ENCODE measurements around the gene UNKL.
"Not testable (repeated sequence)": the region's sequence is repeated elsewhere in the genome, so short reads cannot be mapped to it uniquely, and the experiment has no call there.

Gene UNKL

DNA sequence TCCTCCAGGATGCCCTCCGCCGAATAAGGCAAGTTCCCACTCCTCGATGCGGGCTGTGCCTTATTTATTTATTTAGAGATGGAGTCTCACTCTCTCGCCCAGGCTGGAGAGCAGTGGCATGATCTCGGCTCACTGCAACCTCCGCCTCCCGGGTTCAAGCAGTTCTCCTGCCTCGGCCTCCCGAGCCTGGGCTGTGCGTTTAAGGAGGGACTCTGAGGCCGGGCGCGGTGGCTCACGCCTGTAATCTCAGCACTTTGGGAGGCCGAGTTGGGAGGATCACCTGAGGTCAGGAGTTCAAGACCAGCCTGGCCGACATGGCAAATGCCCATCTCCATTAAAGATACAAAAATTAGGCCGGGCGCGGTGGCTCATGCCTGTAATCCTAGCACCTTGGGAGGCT lies 86.4 kb downstream of the UNKL start:
- not testable (repeated sequence) for DNase-seq

DNA sequence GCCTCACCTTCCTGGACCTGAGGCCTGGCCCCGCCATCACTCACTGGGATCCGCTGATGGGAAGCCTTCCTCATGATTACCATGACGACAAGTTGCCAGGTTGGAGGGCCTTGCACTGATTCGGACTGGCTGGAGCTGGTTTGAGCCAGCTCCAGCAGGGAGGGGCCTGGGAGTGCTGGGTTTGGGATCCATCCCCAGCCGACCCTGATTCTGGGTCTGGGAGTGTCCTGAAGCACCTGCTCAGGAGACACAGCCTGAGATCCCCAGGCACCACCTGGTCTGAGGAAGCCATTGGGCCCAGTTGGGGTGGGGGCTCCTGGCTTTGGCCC lies 86.9 kb downstream of the UNKL start:
- no peak for DNase-seq

DNA sequence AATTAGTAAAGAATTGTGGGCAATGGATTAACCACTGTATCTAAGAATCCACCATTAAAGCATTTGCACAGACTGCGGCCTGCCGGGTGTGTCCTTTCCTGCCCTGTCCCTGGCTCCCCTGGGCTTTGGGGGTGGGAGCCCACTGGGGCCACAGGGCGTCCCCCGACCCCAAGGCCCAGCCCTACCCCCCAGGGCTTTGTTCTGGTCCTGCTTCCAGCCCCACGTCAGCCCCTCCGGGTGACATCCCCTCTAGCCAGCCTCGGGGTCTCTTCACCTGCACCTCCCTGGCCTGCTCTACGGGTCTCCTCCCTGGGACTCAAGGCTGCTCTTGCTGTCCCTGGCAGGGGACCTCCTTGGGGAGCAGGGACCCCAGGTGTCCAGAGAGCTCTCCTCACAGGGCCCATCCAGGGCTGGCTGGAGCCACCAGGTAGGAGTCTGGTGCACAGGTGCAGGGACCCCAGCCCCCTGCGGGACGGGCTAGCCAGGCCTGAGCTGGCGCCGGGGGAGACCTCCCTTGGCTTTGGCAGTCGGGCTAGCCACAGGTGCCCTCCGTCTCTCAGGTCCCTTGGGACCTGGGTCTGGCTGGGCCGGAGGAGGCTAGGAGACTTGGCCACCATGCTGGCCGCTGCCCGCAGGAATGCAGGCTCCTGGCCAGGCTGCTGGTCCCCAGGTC lies 87.4 kb downstream of the UNKL start:
- DNase-seq = no peak

DNA sequence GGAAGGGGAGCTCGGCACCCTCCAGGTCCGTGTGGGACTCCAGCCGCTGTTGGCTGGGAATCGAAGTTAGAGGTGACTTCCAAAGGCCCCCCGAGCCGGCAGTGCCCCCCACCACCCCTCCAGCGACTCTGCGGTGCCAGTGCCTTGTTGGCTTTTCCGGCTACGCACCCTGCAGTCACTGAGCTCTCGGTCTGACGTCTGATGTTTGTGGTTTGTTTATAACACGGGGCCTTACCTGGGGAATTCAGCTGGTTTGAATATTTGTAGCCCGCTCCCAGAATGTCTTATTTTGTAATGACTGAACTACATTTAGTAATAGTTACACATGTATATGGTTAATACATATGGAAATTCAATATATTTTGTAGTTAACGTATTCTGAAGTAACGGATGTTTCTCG lies 88.1 kb downstream of the UNKL start:
- DNase-seq = no peak

DNA sequence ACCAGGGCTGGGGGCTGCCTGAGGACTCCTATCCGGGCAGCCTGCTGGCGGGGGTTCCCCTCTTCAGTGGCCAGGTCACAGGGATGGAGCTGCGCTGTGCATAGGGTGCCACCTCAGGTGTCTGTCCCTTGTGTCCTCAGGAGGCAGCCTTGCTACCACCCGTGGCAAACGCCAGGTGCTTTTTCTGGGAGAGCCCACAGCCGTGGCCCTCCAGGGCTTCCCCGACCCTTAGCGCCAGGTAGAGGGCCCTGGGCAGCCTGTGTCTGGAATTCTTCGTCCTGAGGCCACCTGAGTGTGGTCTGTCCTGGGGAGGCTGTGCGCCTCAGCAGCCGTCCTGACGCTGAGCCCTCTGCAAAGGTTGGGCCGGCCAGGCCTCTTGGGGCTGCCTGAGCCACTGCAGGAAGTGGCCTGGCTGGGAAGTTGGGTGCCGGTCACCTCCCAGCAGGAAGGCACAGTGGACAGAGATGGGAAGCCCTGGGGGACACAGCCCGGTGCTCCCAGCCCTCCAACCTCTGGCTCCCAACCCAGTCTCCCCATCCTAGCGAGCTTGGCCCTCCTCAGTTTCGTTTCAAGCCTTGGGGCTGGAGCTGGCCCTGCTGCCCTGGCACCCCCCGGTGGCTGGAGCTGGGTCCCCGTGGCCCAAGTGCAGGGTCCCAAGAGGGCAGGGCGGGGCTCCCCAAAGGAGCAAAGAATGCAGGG lies 88.7 kb downstream of the UNKL start:
- no peak for DNase-seq

GRCh38 chr16:1325261-1325660 lies 89.2 kb downstream of the UNKL start:
- DNase-seq = no peak

DNA sequence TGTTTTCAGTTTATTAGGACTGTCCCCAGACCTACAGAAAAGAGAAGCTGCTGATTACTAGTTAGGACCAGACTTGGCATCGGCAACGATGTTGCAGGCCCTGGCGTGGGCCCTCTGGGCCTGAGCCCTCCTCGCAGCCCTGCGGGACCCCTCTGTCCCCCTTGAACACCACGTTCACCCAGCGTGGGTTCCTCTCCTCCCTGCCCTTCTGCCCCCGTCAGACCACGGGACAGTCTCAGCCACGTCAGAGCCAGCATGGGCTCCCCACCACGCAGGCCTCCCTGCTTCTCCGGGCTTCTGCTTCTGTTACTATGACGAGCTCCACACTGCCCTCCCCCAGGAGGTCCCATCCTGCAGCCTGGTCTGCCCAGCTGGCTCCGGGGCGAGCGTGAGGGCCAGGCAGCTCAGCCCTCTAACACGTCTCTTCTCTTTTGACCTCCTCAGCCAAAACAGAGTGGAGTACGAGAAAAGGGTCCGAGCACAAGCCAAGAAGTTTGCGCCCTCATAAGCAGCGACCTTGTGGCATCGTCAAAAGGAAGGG lies 90.1 kb downstream of the UNKL start:
- DNase-seq = no peak

- DNase-seq = peak in 35 of 56 donors; percentile 1 to 75 (median 33)
Measured at GRCh38 chr16:1323296-1324239, 90.9 kb downstream of the UNKL start.

- DNase-seq = no peak
Measured at GRCh38 chr16:1322407-1322806, 92.1 kb downstream of the UNKL start.

DNA sequence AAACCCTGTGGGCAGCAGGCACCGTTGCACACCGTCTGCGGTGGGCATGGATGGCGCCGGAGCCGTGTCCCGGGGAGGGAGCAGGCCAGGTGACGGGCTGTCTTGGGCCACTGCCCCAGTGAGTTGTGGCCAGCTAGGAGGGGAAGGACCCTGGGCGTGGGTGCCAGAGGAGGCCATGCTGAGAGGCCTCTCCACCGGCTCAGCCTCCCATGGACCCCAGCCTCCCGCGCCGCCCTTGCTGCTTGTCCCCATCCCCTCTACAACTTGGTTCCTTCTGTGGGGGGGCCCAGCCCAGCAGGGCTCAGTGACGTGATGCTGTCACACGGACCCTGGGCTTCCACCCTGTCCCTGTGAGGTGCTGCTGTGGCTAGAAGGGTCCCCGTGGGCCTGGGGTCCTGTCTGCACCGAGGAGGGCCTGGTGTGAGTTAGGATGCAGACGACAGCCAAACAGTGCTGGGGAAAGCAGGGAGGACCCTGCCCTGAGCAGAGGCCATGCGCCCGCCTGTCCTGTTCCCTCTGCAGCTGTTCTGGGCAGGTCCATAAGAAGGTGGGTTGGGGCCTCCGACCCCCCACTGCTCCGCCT lies 93.8 kb downstream of the UNKL start:
- DNase-seq = no peak

DNA sequence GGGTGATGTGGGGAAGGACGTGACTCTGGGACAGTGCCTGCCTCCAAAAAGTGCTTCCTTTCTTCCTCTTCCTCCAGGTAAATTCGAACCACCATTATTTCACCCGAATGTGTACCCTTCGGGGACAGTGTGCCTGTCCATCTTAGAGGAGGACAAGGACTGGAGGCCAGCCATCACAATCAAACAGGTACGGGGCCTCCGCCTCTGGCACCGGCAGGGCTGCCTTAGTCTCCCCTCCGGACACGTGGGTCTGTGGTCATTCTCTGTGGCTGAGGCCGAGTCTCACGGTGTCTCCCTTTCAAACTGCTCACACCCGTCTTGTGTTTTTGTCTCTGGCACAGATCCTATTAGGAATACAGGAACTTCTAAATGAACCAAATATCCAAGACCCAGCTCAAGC lies 94.4 kb downstream of the UNKL start:
- no peak for DNase-seq

DNA sequence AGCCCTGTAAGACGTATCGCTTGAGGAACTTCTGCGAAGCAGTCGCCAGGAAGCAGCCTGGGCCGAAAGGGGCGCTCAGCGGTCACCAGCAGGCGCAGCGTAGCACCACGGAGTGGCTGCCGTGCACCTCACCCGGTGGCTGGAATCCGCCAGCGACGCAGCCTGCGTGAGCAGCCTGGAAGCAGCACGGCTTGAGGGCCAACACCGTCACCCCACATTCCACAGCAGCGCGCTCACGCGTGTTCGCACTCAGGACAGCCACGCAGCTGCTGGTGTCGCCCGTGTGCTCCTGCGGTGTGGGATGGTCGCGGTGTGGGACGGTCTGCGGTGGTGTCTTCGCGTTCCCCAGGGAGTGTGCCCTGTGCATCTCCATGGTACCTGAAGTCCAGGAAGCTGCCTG lies 95.5 kb downstream of the UNKL start:
- no peak for DNase-seq

DNA sequence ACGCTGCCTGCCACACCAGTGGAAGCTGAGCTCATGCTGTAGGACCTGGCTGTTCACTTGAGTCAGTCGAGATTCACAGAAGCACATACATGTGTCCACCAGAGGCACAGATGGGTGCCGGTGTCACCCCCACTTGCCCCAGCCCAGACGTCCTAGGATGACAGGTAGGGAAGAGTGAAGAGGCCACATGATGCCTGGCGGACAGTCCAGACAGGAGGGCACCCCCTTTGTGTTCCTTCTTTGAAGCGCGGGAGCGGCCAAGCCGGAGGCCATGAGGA lies 96.3 kb downstream of the UNKL start:
- no peak for DNase-seq

- no peak for DNase-seq
Measured at GRCh38 chr16:1317479-1318267, 96.8 kb downstream of the UNKL start.

DNA sequence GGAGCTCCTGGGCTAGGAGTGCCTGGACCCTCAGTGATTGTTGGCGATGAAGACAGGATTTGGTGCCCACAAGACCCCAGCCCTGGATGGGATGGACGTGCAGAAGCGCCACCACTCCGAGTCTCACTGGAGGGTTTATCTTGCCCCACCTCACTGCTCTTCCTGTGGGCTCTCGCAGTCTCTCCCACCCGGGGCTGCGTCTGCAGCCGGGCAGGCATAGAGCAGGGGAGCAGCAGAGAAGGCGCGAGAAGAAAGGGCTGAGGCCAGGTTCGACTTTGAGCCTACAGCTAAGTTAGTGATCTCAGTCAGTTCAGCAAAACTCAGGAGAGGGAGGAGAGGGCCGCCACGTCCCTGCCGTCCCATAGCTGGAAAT lies 98.5 kb downstream of the UNKL start:
- no peak for DNase-seq

- DNase-seq = no peak
Measured at GRCh38 chr16:1315081-1316032, 99.1 kb downstream of the UNKL start.

DNA sequence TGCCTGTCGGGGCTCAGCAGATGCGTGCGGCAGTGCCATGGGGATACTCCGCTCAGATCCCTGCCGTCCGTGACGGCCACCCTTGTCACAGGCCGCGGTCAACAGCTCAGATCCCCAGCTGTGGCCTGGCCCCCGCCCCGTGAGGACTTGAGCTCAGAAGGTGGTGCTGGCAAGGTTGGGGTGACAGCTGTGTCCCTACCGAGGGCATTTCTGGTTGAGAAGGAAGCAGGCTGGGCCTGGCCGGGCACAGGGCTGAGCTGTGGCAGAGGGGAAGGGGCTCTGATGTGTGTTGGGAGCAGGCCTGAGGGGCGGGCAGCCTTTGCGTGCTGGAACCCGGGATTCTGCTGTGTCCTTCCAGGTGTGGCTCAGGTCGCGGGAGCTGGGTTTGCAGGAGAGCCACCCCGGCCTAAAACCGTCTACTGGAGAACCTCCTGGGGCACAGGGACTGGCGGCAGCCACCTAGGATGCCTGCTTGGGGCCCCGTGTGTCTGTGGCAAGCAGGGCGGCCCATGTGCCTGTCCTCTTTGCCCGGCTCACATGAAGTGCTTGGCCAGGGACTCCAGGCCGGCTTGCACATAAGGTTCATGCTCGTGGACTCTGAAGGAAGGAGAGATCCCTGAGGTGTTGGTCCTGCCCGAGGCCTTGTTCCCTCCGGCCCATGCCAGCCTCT lies 100.0 kb downstream of the UNKL start:
- DNase-seq = no peak

- no peak for DNase-seq
Measured at GRCh38 chr16:1313721-1314369, 100.7 kb downstream of the UNKL start.
